ENCODE results near the gene GMPR.
"Not testable (repeated sequence)": the region's sequence is repeated elsewhere in the genome, so short reads cannot be mapped to it uniquely, and the experiment has no call there.

GMPR gene

DNA sequence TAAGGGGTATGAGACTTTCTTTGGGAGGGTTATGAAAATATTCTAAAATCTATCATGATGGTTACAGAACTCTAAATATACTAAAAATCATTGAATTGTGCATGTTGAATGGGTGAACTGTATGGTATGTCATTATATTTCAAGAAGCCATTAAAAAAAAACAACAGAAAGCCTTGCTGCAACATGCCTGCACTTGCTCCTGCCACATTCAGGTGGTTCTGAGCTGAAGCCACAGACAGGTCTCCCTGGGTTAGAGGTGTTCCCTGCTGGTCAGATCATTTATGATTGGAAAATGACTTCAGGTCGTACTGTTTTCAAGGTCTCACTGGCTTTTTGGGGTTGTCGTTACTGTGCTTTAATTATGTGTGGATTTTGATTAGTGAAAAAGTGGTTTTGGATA, 13.3 kb downstream of the GMPR start:
- no peak for DNase-seq

DNA sequence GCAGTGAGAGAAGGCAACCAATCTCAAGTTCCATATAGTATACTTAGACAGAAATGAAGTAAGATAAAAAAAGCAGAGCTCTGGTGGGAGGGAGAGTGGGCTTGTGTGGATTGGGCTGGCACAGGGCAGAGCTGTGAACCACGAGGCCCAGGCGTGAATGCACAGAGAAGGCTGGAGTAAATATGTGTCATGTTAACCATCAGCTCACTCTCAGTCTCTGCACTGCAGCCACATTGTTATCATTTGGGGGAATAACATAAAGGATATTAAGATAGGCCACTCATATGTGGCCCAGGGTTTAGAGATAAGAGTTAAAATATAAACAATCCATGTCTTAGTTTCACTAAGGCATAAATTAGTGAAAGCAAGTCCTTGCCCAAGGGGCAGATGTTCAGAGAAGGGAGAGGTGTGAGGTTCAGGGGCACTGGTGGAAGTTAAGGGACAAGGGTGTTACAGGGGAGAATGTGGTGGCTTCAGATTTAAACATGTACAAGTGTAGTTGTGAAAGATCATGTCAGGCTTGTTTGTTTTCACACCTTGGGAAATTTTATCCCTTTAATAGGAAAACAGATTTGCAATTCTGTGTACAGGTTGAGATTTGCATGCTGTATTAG, 14.4 kb downstream of the GMPR start:
- DNase-seq = no peak

DNA sequence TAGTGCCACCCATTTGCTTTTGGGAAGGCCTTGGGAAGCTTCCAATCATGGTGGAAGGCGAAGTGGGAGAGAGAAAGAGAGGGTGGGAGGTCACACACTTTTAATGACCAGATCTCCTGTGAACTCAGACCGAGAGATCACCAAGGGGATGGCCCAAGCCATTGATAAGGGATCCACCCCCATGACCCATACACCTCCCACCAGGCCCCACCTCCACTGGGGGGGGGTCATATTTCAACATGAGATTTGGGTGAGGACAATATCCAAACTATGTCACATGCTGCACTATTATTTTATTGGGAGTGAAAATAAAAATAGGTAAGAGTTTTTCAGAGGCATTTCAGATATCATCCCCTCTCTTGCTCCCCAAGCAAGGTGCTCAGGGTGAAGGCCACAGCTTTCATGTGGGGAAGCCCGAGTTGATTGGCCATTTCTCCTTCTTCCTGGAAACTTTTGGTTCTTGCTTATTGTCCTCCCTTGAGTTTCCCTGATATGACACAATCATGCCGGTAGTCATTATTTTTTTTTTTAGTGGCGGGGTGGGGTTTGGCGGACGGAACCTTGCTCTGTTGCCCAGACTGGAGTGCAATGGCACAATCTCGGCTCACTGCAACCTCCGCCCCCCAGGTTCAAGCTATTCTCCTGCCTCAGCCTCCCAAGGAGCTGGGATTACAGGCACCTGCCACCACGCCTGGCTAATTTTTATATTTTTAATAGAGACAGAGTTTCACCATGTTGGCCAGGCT, 15.2 kb downstream of the GMPR start:
- DNase-seq = no peak

DNA sequence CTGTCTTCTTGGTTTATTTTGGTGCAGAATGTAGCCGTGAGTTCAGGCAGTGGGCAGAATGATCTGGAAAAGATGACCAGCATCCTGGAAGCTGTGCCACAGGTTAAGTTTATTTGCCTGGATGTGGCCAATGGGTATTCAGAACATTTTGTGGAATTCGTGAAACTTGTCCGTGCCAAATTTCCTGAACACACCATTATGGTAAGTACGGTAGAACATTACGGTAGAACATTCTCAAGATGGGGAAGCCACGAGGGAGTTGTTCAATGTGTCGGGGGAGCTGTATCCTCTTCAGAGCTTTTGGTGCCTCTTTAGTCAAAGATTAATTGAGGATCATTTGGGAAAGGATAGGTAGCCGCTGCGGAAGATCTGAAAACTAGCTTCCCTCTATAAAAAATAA, 16.1 kb downstream of the GMPR start:
- no peak for DNase-seq

DNA sequence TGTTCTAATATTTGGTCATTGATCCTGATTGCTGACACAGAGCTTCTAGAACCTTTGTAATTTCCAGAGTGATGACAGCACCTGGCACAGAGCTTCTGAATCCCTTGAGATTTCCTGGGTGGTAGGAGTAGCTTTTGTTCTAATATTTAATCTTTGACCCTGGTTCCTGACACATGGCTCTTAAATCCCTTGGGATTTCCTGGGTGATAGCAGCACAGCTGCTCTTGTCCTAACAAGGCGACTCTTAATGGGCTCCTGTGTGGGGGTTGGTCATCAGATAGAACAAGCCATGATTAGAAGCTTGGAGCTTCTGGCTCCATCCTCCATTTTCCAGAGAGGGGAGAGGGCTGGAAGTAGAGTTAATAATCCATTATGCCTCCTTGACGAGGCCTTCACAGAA, 18.4 kb downstream of the GMPR start:
- no peak for DNase-seq

DNA sequence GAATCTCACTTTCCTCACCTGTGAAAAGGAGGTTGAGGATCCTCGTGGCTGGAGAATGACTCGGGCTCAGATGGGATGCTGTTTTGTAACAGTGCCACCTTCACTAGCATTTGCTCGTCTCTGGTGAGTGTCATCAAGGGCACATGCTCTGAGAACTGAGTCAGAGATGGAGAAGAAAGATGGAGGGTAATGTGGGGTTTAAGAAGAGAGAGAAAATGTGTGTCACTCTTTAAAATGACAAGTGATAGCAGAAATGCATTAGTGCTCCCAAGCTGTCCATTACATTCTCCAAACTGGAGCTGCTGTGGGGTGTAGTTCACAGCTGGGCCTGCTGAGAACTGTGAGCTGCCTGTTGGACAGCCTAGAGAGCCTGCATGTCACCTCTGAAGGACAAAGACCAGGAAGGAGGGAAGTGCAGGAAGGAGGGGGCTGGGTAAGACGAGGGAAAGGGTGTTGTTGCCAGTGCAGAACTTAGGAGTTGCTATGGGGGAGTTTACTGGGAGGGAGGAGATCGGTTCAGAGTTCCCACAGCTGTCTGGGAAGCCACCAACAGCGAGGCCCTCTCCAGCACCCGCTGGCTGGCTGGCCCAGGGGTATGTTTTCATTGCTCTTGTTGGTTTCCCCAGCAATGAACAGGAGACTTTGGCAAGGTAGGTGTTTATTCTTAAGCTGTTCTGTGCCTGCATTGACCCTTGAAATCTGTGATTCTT, 19.8 kb downstream of the GMPR start:
- no peak for DNase-seq

DNA sequence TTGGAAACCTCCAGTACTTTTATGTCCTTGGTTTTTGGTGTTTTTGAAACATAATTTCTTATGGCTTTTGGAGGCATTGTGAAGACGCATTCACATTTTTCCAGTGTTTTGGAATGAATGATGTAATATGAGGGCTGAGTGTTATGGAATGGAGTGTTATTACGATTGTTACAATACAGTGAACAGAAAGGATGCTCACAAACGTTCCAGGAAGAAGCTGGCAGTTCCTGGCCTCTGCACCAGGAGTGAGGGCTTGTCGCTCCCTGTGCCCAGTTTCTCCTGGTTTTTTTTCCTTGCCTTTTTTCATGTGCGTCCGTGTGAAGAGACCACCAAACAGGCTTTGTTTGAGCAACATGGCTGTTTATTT, 20.3 kb downstream of the GMPR start:
- no peak for DNase-seq

DNA sequence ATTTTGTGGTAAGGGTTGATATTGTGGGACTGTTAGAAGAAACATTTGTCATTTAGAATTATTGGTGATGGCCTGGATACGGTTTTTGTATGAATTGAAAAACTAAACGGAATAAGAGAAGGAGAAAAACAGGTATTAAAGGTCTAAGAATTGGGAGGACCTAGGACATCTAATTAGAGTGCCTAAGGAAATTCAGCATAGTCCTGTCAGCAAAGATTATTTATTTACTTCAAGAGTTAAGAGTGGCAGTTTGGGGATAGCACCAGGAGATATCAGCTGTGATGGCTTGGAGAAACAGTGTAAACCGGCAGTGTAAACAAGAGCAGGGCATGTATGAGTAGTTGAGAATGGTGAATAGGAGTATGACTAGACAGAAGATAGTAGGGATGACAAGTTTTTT, 21.2 kb downstream of the GMPR start:
- not testable (repeated sequence) for DNase-seq

DNA sequence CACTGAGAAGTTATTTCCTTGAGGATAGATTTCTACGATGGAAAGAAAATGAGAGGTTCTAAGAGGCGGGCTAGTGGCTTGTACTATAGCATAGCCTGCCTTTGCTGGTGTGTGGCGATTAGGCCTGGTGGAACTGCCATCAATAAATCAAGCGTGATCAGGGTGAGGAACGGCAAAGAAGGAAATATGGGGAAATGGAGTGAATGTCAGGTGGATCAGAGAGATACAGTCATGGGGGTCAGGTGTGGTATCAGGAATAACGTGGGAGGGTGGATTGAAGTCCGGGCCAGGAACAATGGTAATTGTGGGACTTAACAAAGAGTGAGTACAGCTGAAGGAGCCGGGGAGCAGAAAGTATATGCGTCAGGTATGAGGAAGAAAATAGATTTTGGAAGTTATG, 22.2 kb downstream of the GMPR start:
- DNase-seq = not testable (repeated sequence)

DNA sequence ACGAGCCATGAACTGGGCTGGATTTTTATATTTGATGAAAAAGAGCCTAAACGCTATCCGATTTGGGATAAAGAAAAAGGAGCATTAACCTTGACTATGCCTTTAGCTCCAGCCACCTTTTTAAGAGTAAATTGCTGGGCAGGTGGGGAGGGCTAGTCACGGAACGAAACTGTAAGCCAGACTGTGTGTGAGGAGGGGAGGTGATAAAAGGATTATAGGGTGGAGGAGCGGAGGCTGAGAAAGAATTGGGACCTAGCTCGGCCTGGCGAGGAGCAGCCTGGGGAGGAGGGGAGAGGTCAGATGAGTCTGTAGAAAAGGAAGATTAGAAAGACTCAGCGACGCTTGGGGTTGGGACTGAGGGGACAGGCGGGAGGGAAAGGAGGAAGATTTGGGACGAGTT, 24.4 kb downstream of the GMPR start:
- not testable (repeated sequence) for DNase-seq

DNA sequence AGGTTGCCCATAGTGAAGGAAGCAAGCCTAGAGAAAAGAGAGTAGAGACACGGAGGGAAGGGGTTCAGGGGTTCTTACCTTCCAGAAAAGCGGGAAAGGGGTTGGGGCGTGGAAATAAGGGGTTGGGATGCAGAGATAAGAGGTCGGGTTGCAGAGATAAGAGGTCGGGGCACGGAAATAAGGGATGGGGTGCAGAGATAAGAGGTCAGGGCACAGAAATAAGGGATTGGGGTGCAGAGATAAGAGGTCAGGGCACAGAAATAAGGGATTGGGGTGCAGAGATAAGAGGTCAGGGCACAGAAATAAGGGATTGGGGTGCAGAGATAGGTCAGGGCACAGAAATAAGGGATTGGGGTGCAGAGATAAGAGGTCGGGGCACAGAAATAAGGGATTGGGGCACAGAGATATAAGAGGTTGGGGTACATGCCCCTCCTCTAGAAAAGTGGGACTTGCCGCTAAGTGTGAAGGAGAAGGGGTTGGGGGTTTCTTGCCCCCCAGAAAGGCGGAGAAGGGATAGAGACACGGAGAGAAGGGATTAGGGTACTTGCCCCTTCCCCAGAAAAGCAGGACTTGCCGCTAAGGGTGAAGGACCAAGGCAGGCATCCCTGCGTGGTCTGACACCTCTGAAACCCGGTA, 25.2 kb downstream of the GMPR start:
- DNase-seq = not testable (repeated sequence)

DNA sequence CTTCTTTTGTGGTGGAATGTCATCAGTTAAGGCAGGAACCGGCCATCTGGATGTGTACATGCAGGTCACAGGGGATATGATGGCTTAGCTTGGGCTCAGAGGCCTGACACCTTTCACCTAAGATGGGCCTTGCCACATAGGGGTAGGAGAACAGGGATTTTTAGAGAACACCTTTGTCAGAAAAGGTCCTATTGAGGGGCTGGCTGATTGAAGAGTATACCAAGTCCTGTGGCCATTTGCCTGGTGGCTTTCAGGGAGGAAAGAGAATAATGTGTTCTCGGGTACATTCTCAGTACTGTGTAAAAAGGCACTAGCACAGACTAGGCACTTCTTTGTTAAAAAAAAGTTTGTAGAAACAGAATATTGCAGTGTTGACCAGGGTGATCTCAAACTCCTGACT, 26.4 kb downstream of the GMPR start:
- no peak for DNase-seq

DNA sequence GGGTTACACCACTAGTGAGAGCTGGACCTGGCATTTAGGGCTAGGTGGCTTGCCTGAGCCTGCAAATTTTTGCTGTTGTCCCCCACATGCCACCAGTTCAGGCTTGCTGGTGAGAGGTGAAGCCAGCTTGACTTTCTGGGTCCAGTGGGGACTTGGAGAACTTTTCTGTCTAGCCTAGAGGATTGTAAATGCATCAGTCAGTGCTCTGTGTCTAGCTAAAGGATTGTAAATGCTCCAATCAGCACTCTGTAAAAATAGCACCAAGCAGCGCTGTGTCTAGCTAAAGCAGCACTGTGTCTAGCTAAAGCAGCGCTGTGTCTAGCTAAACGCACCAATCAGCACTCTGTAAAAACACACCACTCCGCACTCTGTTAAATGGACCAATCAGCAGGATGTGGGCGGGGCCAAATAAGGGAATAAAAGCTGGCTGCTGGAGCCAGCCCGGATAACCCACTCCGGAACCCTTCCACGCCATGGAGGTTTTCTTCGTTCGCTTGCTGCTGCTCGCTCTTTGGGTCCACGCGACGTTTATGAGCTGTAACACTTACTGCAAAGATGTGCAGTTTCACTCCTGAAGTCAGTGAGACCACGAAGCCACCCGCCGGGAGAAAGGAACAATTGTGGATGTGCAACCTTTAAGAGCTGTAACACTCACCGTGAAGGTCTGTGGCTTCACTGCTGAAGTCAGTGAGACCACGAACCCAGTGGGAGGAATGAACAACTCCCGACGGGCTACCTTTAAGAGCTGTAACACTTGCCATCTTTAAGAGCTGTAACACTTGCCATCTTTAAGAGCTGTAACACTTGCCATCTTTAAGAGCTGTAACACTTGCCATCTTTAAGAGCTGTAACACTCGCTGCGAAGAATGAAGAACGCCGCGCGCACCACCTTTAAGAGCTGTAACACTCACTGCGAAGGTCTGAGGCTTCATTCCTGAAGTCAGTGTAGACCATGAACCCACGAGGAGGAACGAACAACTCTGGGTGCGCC, 27.3 kb downstream of the GMPR start:
- DNase-seq = no peak

DNA sequence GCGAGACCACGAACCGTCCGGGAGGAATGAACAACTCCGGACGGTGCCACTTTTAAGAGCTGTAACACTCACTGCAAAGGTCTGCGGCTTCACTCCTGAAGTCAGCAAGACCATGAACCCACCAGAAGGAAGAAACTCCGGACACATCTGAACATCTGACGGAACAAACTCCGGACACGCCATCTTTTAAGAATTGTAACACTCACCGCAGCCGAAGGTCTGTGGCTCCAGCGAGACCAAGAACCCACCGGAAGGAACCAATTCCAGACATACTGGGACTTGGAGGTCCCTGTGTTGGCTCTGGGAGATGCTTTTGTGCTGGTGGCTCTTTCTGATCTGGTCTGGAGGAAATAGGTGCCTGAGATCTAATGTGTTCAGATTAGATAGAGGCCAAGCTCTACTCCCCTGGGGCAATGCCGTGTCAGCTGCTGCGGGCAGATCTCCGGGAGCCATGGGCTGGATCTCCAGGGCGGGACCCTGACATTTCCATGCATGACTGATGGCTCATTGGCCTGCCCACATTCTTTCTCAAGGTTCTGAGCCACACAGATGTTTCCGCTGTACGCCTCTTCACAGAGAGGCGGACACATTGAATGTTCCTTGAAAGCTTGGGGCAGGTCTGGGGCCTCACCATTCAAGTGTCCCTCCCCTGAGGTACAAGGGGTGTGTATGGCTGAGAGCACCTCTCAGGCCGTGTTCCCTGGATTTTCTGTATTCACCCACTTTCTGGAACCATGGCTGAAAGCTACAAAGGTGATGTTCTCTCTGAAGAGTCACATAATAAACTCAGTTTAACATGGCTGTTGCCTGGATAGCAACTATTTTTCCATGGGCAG, 29.3 kb downstream of the GMPR start:
- no peak for DNase-seq

DNA sequence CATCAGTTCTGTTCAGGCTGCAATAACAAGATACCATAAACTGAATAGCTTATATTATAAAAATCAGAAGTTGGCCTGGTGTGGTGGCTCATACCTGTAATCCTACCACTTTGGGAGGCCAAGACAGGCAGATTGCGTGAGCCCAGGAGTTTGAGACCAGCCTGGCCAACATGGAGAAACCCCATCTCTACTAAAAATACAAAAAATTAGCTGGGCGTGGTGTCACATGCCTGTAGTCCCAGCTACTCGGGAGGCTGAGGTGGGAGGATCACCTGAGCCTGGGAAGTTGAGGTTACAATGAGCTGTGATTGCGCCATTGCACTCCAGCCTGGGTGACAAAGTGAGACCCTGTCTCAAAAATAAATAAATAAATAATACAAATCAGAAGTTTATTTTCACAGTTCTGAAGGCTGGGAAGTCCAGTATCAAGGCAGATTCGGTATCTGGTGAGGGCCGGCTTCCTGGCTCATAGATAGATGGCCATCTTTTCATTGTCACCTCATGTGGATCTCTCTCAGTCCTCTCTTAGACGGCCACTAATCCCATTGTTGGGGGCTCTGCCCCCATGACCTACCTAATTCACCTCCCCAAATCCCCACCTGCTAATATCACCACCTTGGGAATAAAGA, 31.2 kb downstream of the GMPR start:
- not testable (repeated sequence) for DNase-seq

DNA sequence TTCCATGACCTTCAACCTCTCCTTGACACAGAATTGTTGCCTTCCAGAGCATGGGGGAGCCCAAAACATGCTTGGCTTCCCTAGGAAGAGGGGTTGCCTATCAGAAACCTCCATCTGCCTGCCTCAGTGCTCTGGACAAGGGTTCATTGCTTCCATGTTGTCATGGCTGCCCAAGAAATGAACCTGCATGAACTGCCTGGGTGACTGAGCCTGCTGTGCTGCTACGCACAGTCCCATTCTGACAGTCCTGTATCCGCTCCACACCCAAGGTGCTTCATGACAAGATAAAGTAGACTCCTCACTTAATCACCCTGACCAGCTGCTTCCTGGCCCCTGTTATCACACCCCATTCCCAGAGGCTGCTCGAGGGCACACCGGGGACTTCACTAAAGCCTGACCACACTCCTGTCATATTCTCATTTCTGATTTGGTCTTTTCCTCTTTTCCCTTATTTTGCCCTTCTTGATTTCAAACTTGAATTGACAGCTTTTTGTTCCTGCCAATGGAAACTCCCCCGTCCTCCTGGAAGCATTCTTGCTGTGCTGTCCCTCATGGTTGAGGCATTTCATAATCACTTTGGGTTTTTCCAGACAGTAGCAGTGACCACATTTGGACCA, 31.9 kb downstream of the GMPR start:
- no peak for DNase-seq

DNA sequence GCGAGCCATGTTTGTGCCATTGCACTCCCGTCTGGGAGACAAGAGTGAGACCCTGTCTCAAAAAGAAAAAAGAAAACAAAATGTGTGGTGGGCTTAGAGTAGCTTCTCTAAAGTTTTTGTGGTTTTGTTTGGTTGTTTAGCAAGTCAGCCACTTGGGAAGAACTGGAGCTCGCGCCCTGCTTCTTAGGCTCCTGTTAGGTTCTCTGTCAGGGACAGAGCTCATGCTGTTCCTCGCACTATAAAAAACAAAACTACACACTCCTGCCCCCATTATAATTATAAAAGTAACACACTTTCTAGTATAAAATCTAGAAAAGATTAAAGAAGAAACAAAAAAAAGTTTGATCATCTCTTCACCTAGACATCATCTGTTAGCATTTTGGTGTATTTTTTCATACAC, 33.0 kb downstream of the GMPR start:
- DNase-seq = no peak

DNA sequence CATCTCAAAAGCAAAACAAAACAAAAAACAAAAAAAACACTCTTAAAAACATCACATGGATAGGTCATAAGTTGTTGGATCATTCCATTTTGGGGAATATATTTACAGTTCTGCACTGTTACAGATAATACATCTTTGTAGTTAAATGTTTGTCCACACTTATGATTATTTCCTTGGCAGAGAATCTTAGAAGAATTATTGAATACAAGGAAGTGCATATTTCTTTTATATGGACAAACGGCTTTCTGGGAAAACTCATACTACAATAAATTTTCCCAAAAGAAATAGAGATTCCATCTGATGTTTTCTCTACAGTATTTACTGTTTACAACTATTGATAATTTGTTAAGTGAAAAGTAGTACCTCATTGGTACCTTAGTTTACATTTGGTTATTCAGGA, 33.8 kb downstream of the GMPR start:
- DNase-seq = no peak

DNA sequence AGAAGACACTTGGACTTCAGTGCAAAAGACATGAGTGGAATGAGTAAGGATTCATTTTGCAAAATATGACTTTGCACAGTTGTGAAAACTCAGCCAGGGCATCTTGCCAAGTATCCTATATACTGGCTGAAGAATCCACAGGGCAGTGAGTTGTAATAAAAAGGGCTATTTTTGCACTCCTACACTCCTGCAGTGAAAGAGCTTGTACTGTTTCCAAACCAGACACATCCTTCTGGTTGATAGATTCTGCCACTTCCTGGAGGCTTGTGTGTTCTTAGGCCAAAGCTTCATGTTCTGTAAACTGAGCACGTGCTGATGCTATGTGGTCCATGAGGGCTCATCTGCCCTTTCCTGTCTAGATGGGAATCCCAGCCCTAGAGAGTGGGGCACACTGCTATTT, 34.9 kb downstream of the GMPR start:
- DNase-seq = no peak

DNA sequence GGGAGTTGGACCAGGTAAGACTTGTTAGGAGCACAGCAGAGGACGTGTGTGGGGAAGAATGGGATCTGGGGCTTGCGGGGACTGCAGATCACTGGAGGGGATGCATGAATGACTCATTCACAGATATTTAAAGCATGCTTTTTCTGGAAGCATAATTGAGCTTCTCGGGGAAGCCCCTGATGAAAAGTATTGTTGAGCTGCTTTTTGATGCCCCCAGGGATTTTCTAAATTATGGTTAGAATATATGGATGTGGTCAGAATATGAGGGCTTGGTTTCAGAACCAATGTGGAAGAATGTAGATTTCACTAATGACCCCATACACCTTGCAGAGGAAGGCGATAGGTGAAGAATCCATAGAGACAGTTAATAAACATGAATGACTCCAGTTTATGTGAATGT, 36.1 kb downstream of the GMPR start:
- no peak for DNase-seq

Data from activated T-cell treated with anti-CD3 and anti-CD28 coated beads for 4 hours (primary cell).